Calu3 (cell line): ENCODE data around the gene BEND5. TPM values are rescaled to one million over a fixed set of nuclear protein-coding genes. Genes with fewer than 3 reads are reported as not detected.

Experiments
- BruUV-seq: library from RNA; stranded (reverse); fragments of 400-500 nt; replicated peaks from 2 replicates; lab custom pipeline; 2021; lab: Mats Ljungman, UMichigan
- CTCF ChIA-PET: fragments of 300-600 bp; sonication (Branson Sonifier 250); formaldehyde crosslinking; loops from one replicate; lab custom pipeline; 2022; ENCODE audit warnings: antibody characterized with exemption; lab: Charles Lee
- DNase-seq: peaks from one replicate; pipeline ENCODE4 v3.0.0; 2022
- H3K27ac Mint-ChIP-seq: one replicate; pipeline ENCODE4 v1.8.0; 2022; ENCODE audit warnings: mixed read lengths; ENCODE audit not compliant: unreplicated experiment
- H3K27me3 Mint-ChIP-seq: one replicate; pipeline ENCODE4 v1.8.0; 2022; ENCODE audit warnings: mixed read lengths; ENCODE audit not compliant: unreplicated experiment
- H3K36me3 Mint-ChIP-seq: one replicate; pipeline ENCODE4 v1.8.0; 2022; ENCODE audit warnings: mild to moderate bottlenecking, moderate library complexity, mixed read lengths; ENCODE audit not compliant: insufficient read depth, unreplicated experiment
- H3K4me1 Mint-ChIP-seq: one replicate; pipeline ENCODE4 v1.8.0; 2022; ENCODE audit warnings: mild to moderate bottlenecking, low read depth, mixed read lengths; ENCODE audit not compliant: unreplicated experiment
- H3K4me3 Mint-ChIP-seq: one replicate; pipeline ENCODE4 v1.8.0; 2022; ENCODE audit warnings: mild to moderate bottlenecking, low read depth, moderate library complexity, mixed read lengths; ENCODE audit not compliant: unreplicated experiment
- H3K9me3 Mint-ChIP-seq: one replicate; pipeline ENCODE4 v1.8.0; 2022; ENCODE audit warnings: low read depth, mixed read lengths; ENCODE audit not compliant: unreplicated experiment
- intact Hi-C: fragments of 100-400 bp; cut with micrococcal nuclease; formaldehyde crosslinking; loops from one replicate; pipeline ENCODE4 v1.10.0; 2022; ENCODE audit not compliant: unreplicated experiment
- total RNA-seq: library from RNA; stranded (reverse); gene quantifications from 2 replicates; pipeline ENCODE4 v1.2.3, GENCODE V29; 2022
- TF ChIP-seq, protein P1 (sequence below): fragments of 200-600 bp; IDR thresholded peaks from one replicate; pipeline ENCODE4 v1.8.0; 2022; ENCODE audit warnings: antibody characterized with exemption; ENCODE audit not compliant: unreplicated experiment

BEND5 gene
- total RNA-seq, 1 experiment from 2014 or later: 0.87 TPM

GRCh38 chr1:48753293-48753692 is 23.4 kb downstream of the BEND5 start:
- no peak for DNase-seq
- no peaks in the 10 kb centered on the region for H3K36me3 Mint-ChIP-seq
- intact Hi-C loops: no loop called here
- no TSS peak for BruUV-seq
- TF ChIP-seq, protein P1, sequence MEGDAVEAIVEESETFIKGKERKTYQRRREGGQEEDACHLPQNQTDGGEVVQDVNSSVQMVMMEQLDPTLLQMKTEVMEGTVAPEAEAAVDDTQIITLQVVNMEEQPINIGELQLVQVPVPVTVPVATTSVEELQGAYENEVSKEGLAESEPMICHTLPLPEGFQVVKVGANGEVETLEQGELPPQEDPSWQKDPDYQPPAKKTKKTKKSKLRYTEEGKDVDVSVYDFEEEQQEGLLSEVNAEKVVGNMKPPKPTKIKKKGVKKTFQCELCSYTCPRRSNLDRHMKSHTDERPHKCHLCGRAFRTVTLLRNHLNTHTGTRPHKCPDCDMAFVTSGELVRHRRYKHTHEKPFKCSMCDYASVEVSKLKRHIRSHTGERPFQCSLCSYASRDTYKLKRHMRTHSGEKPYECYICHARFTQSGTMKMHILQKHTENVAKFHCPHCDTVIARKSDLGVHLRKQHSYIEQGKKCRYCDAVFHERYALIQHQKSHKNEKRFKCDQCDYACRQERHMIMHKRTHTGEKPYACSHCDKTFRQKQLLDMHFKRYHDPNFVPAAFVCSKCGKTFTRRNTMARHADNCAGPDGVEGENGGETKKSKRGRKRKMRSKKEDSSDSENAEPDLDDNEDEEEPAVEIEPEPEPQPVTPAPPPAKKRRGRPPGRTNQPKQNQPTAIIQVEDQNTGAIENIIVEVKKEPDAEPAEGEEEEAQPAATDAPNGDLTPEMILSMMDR: no peak
- no peak overlapping the region for H3K27ac Mint-ChIP-seq
- H3K4me3 Mint-ChIP-seq: no peak overlapping the region
- H3K9me3 Mint-ChIP-seq: no peaks in the 10 kb centered on the region
- H3K4me1 Mint-ChIP-seq: no peaks in the 10 kb centered on the region
- peaks cover 40% of the 10 kb centered on the region for H3K27me3 Mint-ChIP-seq
- CTCF ChIA-PET: no interaction called here

DNA sequence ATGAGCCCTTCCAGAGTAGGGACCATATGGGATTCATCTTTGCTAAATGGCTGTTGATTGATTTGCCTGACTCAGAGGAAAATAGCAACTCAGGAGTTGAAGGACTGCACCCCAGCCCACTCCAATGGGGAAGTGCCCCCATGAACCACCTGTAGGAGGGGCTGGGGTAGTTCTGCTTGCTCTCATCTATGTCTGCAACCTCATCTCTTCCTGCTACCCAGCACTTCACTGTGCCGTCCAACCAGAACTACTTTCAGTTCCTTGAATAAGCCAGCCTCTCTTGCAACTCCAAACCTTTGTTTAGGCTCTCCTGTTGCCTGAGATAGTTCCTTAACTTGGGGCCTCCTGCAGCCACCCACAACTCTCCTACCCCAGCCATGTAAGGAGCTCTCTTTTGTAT is 26.6 kb downstream of the BEND5 start:
- no TSS peak for BruUV-seq

DNA sequence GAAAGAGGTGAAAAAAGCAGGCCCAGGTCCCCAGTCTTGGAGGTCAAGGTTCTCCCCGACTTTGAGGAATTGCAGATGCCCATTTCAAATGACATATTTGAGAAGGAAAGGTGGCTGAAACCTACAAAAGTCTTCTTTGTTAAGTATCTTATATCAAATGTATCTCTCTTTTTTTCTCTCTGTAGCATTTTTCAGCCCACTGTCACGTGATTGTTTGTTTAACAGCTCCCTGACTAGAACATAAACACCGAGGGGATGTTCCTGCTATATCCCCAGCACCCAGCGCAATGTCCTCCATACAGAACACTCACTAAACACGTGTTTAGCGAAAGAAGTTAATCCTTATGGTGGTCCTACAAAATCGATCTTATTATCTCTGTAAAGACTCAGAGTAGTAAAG is 27.6 kb downstream of the BEND5 start:
- TF ChIP-seq, protein P1: no peak
- Mint-ChIP-seq H3K36me3 (no peaks in the 10 kb centered on the region), H3K4me3 (no peak overlapping the region), H3K9me3 (no peaks in the 10 kb centered on the region), H3K27me3 (peaks cover 39% of the 10 kb centered on the region), H3K4me1 (no peaks in the 10 kb centered on the region), H3K27ac (no peak overlapping the region)
- no peak for DNase-seq
- CTCF ChIA-PET: interaction anchor here (1.2 kb wide), 1 partner anchor 34 kb away, joined by 3 read pairs; no protein-coding TSS in a partner anchor
- BruUV-seq: no TSS peak
- intact Hi-C loops: no loop called here

More for the DNA sequence above, 26.6 kb downstream of the BEND5 start:
- Mint-ChIP-seq H3K4me3 (no peak overlapping the region), H3K27ac (no peak overlapping the region), H3K27me3 (peaks cover 49% of the 10 kb centered on the region), H3K36me3 (no peaks in the 10 kb centered on the region), H3K9me3 (no peaks in the 10 kb centered on the region), H3K4me1 (no peaks in the 10 kb centered on the region)
- CTCF ChIA-PET: no interaction called here
- DNase-seq: no peak
- TF ChIP-seq, protein P1: no peak
- intact Hi-C loops: no loop called here

- CTCF ChIA-PET: no interaction called here
- Mint-ChIP-seq H3K27me3 (peaks cover 30% of the 10 kb centered on the region), H3K36me3 (no peaks in the 10 kb centered on the region), H3K9me3 (no peaks in the 10 kb centered on the region), H3K27ac (no peak overlapping the region), H3K4me1 (no peaks in the 10 kb centered on the region), H3K4me3 (no peak overlapping the region)
- TF ChIP-seq, protein P1: no peak
- no TSS peak for BruUV-seq
- intact Hi-C loops: no loop called here
- DNase-seq: no peak
Observed at GRCh38 chr1:48746906-48747305, 29.8 kb downstream of the BEND5 start.
